Activated B cell treated with CpG ODN at 0.5 μM for 24 hours (primary cell): ENCODE data around the gene ADAMTS20. TPM values are rescaled to one million over a fixed set of nuclear protein-coding genes. Genes with fewer than 3 reads are reported as not detected.

Experiments used
- ATAC-seq: fragments of 200-7000 bp; cut with Tn5 transposase; one replicate; pipeline ENCODE4 v1.10.0; 2021; ENCODE audit warnings: low read depth, mild to moderate bottlenecking, moderate library complexity
- CTCF ChIA-PET: fragments of 350-600 bp; sonication (Branson Sonifier 250); formaldehyde crosslinking; loops from one replicate; lab custom pipeline; 2021; ENCODE audit warnings: antibody characterized with exemption; lab: Charles Lee
- POLR2A ChIA-PET: fragments of 350-600 bp; sonication (Branson Sonifier 250); formaldehyde crosslinking; loops from one replicate; lab custom pipeline; 2021; ENCODE audit warnings: antibody characterized with exemption; lab: Charles Lee
- DNase-seq: peaks from one replicate; pipeline ENCODE4 v3.0.0; 2022
- H3K27ac Mint-ChIP-seq: one replicate; pipeline ENCODE4 v1.8.0; 2020; ENCODE audit warnings: mixed read lengths
- H3K27me3 Mint-ChIP-seq: one replicate; pipeline ENCODE4 v1.8.0; 2021; ENCODE audit warnings: mixed read lengths
- H3K36me3 Mint-ChIP-seq: one replicate; pipeline ENCODE4 v1.8.0; 2021; ENCODE audit warnings: low read depth, mixed read lengths
- H3K4me1 Mint-ChIP-seq: one replicate; pipeline ENCODE4 v1.8.0; 2021; ENCODE audit warnings: mixed read lengths
- H3K4me3 Mint-ChIP-seq: one replicate; pipeline ENCODE4 v1.8.0; 2020; ENCODE audit warnings: mild to moderate bottlenecking, mixed read lengths
- H3K9me3 Mint-ChIP-seq: one replicate; pipeline ENCODE4 v1.8.0; 2020; ENCODE audit warnings: mixed read lengths
- CTCF ChIP-seq: fragments of 200-600 bp; IDR thresholded peaks from one replicate; pipeline ENCODE4 v1.8.0; 2022; ENCODE audit warnings: antibody characterized with exemption, mild to moderate bottlenecking
- intact Hi-C: fragments of 100-400 bp; cut with micrococcal nuclease; formaldehyde crosslinking; loops from one replicate; pipeline ENCODE4 v1.15.1; 2024
- total RNA-seq: library from RNA; stranded (reverse); gene quantifications from 2 replicates; pipeline ENCODE4 v1.2.3, GENCODE V29; 2022

The ADAMTS20 gene
- total RNA-seq, 1 donor from 2014 or later: not detected

- Mint-ChIP-seq H3K27me3 (peaks cover 2% of the 10 kb centered on the region), H3K4me1 (no peaks in the 10 kb centered on the region), H3K4me3 (no peak overlapping the region), H3K36me3 (no peaks in the 10 kb centered on the region), H3K9me3 (no peaks in the 10 kb centered on the region), H3K27ac (no peak overlapping the region)
- POLR2A ChIA-PET: no interaction called here
- CTCF ChIA-PET: no interaction called here
- intact Hi-C loops: no loop called here
- DNase-seq (no peak), ATAC-seq (no peak)
- TF ChIP-seq CTCF: no peak
Measured at GRCh38 chr12:43585676-43586075, 33.7 kb upstream of the ADAMTS20 start.

GRCh38 chr12:43580601-43581000 is 28.6 kb upstream of the ADAMTS20 start:
- TF ChIP-seq CTCF: no peak
- ATAC-seq: no peak
- Mint-ChIP-seq H3K4me3 (no peak overlapping the region), H3K4me1 (no peaks in the 10 kb centered on the region), H3K27me3 (peaks cover 2% of the 10 kb centered on the region), H3K9me3 (no peaks in the 10 kb centered on the region), H3K36me3 (no peaks in the 10 kb centered on the region), H3K27ac (no peak overlapping the region)
- no peak for DNase-seq
- ChIA-PET CTCF (no interaction called here), POLR2A (no interaction called here)
- intact Hi-C loops: no loop called here

GRCh38 chr12:43579206-43579605 is 27.2 kb upstream of the ADAMTS20 start:
- no peaks in the 10 kb centered on the region for H3K36me3 Mint-ChIP-seq
- no peak for TF ChIP-seq CTCF
- ATAC-seq (no peak), DNase-seq (no peak)
- H3K4me1 Mint-ChIP-seq: no peaks in the 10 kb centered on the region
- ChIA-PET POLR2A (no interaction called here), CTCF (no interaction called here)
- H3K4me3 Mint-ChIP-seq: no peak overlapping the region
- H3K27me3 Mint-ChIP-seq: peaks cover 2% of the 10 kb centered on the region
- intact Hi-C loops: no loop called here
- H3K27ac Mint-ChIP-seq: no peak overlapping the region
- no peaks in the 10 kb centered on the region for H3K9me3 Mint-ChIP-seq

- Mint-ChIP-seq H3K9me3 (no peaks in the 10 kb centered on the region), H3K36me3 (no peaks in the 10 kb centered on the region)
Measured at GRCh38 chr12:43578782-43579181, 26.8 kb upstream of the ADAMTS20 start.

GRCh38 chr12:43577381-43577780 is 25.4 kb upstream of the ADAMTS20 start:
- ATAC-seq: no peak
- H3K27me3 Mint-ChIP-seq: peaks cover 2% of the 10 kb centered on the region
- ChIA-PET POLR2A (no interaction called here), CTCF (no interaction called here)
- no peaks in the 10 kb centered on the region for H3K36me3 Mint-ChIP-seq
- H3K27ac Mint-ChIP-seq: no peak overlapping the region
- no peak for DNase-seq
- H3K4me3 Mint-ChIP-seq: no peak overlapping the region
- intact Hi-C loops: no loop called here
- H3K4me1 Mint-ChIP-seq: no peaks in the 10 kb centered on the region
- peaks cover 3% of the 10 kb centered on the region for H3K9me3 Mint-ChIP-seq
- TF ChIP-seq CTCF: no peak

More at GRCh38 chr12:43578782-43579181, 26.8 kb upstream of the ADAMTS20 start:
- H3K4me1 Mint-ChIP-seq: no peaks in the 10 kb centered on the region
- peaks cover 2% of the 10 kb centered on the region for H3K27me3 Mint-ChIP-seq
- ChIA-PET CTCF (no interaction called here), POLR2A (no interaction called here)
- intact Hi-C loops: no loop called here
- ATAC-seq: no peak
- no peak for DNase-seq
- no peak overlapping the region for H3K4me3 Mint-ChIP-seq
- TF ChIP-seq CTCF: no peak
- no peak overlapping the region for H3K27ac Mint-ChIP-seq
